Liver (tissue), 9 donors: ENCODE data around the gene FRAS1. TPM values are rescaled to one million over a fixed set of nuclear protein-coding genes. Genes with fewer than 3 reads are reported as not detected.
A peak's percentile ranks its signal among the peaks of the same experiment; 100 is the strongest.

ENCODE experiments used
- DNase-seq: peaks from one replicate; pipeline ENCODE4 v3.0.0-alpha.2; 2017; ENCODE audit warnings: low spot score
- H3K27ac ChIP-seq, 2 donors: one replicate each; pipeline ENCODE4 v1.7.0; 2013; ENCODE audit warnings: inconsistent platforms in 2 of 2, low read length in 2 of 2, control low read depth in 1 of 2, low read depth in 1 of 2, mild to moderate bottlenecking in 1 of 2
- H3K27me3 ChIP-seq, 4 donors: one replicate each; pipeline versions ENCODE4 v1.6.1 to v1.7.0; 2013; ENCODE audit warnings: low read length in 3 of 4, inconsistent platforms in 1 of 4, mild to moderate bottlenecking in 1 of 4, moderate library complexity in 1 of 4; ENCODE audit not compliant: control insufficient read depth in 4 of 4, insufficient read depth in 4 of 4
- H3K36me3 ChIP-seq, 4 donors: one replicate each; pipeline versions ENCODE4 v1.6.1 to v1.7.0; 2013; ENCODE audit warnings: low read length in 3 of 4, mild to moderate bottlenecking in 3 of 4, low read depth in 1 of 4, moderate library complexity in 1 of 4; ENCODE audit not compliant: control insufficient read depth in 4 of 4, insufficient read depth in 3 of 4
- H3K4me1 ChIP-seq, 4 donors: one replicate each; pipeline versions ENCODE4 v1.6.1 to v1.7.0; 2013; ENCODE audit warnings: low read length in 3 of 4, mild to moderate bottlenecking in 3 of 4, moderate library complexity in 1 of 4; ENCODE audit not compliant: control insufficient read depth in 4 of 4, insufficient read depth in 4 of 4
- H3K4me3 ChIP-seq, 3 donors: one replicate each; pipeline versions ENCODE4 v1.6.1 to v1.7.0; 2013; ENCODE audit warnings: low read length in 3 of 3, control low read depth in 1 of 3, low read depth in 1 of 3, mild to moderate bottlenecking in 1 of 3
- H3K9ac ChIP-seq, 2 donors: one replicate each; pipeline ENCODE4 v1.7.0; 2013; ENCODE audit warnings: low read length in 2 of 2, mild to moderate bottlenecking in 2 of 2, moderate library complexity in 2 of 2, control low read depth in 1 of 2, low read depth in 1 of 2
- H3K9me3 ChIP-seq, 4 donors: one replicate each; pipeline versions ENCODE4 v1.6.1 to v1.7.0; 2013; ENCODE audit warnings: low read length in 3 of 4; ENCODE audit not compliant: control insufficient read depth in 4 of 4
- EGR1 ChIP-seq, 2 donors: IDR thresholded peaks; 2 replicates each; pipeline ENCODE4 v1.6.1; 2016 to 2018; ENCODE audit warnings: antibody characterized with exemption in 2 of 2, low read depth in 2 of 2
- FOXA1 ChIP-seq: IDR thresholded peaks from 2 replicates; pipeline ENCODE4 v1.6.1; 2016; ENCODE audit warnings: antibody characterized with exemption
- FOXA2 ChIP-seq: IDR thresholded peaks from 2 replicates; pipeline ENCODE4 v1.6.1; 2016; ENCODE audit warnings: antibody characterized with exemption
- GABPA ChIP-seq, 2 donors: IDR thresholded peaks in 1 of 2; conservative IDR thresholded peaks in 1 of 2; 2 replicates each; pipeline ENCODE4 v1.6.1; 2016; ENCODE audit warnings: antibody characterized with exemption in 2 of 2, mild to moderate bottlenecking in 1 of 2, moderate library complexity in 1 of 2
- HNF4A ChIP-seq, 2 donors: conservative IDR thresholded peaks; 2 replicates each; pipeline ENCODE4 v1.6.1; 2016; ENCODE audit warnings: antibody characterized with exemption in 2 of 2, mild to moderate bottlenecking in 2 of 2
- HNF4G ChIP-seq: IDR thresholded peaks from 2 replicates; pipeline ENCODE4 v1.6.1; 2016; ENCODE audit warnings: antibody characterized with exemption
- JUND ChIP-seq, 2 donors: IDR thresholded peaks; 2 replicates each; pipeline ENCODE4 v1.6.1; 2016; ENCODE audit warnings: antibody characterized with exemption in 2 of 2
- NR2F2 ChIP-seq: IDR thresholded peaks from 2 replicates; pipeline ENCODE4 v1.6.1; 2016; ENCODE audit warnings: antibody characterized with exemption
- RAD21 ChIP-seq, 2 donors: IDR thresholded peaks; 2 replicates each; pipeline ENCODE4 v1.6.1; 2016; ENCODE audit warnings: antibody characterized with exemption in 2 of 2, mild to moderate bottlenecking in 2 of 2
- RXRA ChIP-seq, 2 donors: IDR thresholded peaks; 2 replicates each; pipeline ENCODE4 v1.6.1; 2017 to 2018; ENCODE audit warnings: antibody characterized with exemption in 2 of 2, mild to moderate bottlenecking in 1 of 2
- SP1 ChIP-seq: IDR thresholded peaks from 2 replicates; pipeline ENCODE4 v1.6.1; 2018; ENCODE audit warnings: antibody characterized with exemption, mild to moderate bottlenecking
- TAF1 ChIP-seq: conservative IDR thresholded peaks from 2 replicates; pipeline ENCODE4 v1.6.1; 2016; ENCODE audit warnings: antibody characterized with exemption, mild to moderate bottlenecking
- YY1 ChIP-seq: IDR thresholded peaks from 2 replicates; pipeline ENCODE4 v1.6.1; 2016; ENCODE audit warnings: antibody characterized with exemption, mild to moderate bottlenecking
- WGBS: extraction: QIAGEN DNeasy Blood & Tissue Kit; methylation state at CpG from one replicate; pipeline ENCODE4 v1.1.7; 2013; 5-methylcytosine and 5-hydroxymethylcytosine counted together
- polyA plus RNA-seq, 2 donors: library from polyadenylated mRNA; stranded (reverse) in 1 of 2; unstranded in 1 of 2; fragments of 200-250 nt in 1 of 2; fragments of >200 nt in 1 of 2; fragmentation: Nextera tagmentation in 1 of 2; extraction: Ambion mirVana in 1 of 2; gene quantifications; one replicate each; pipeline versions ENCODE4 v1.2.1 to v1.2.3, GENCODE V29; 2013 to 2015
- total RNA-seq, 2 donors: library from RNA; depleted of rRNA; stranded (reverse); fragments of >200 nt; gene quantifications; one replicate each; pipeline ENCODE4 v1.2.3, GENCODE V29; 2014
- TF ChIP-seq, protein P1 (sequence below): IDR thresholded peaks from 2 replicates; pipeline ENCODE4 v1.6.1; 2016; ENCODE audit warnings: antibody characterized with exemption
- TF ChIP-seq, protein P2 (sequence below): IDR thresholded peaks from 2 replicates; pipeline ENCODE4 v1.6.1; 2016; ENCODE audit warnings: antibody characterized with exemption
- TF ChIP-seq, protein P3 (sequence below): fragments of 150-350 bp; IDR thresholded peaks from 2 replicates; pipeline ENCODE4 v1.5.1; 2017; ENCODE audit warnings: improper control_type of control experiment, low read depth, low read length; ENCODE audit not compliant: missing input control
- donor health status: healthy.
- donor health status: healthy.
- donor health status: healthy.
- donor health status: healthy.
- donor health status: healthy.

Gene FRAS1
- total and polyA plus RNA-seq, 4 donors = 0.08 to 6.0 (median 1.1) TPM

DNA sequence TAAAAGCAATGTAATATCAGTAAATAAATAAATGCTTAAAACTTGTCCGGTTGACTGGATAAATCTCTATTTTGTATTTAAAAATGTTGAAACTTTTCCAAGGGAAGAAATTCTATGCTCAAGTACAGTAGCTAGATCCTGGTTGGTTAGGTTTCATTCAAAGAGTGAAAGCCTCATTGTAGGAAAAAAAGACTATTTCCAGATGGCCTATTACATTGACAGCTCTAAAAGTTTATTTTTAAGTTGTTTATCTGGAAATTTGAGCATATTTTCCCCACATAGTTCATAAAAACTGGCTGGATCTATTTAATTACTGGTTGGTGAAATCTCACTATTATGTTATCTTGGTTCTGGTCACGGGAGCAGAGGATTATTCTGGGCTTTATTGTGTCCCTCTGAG is 38.0 kb downstream of the FRAS1 start:
- H3K27me3 ChIP-seq = no peaks in the 10 kb centered on the region
- WGBS = 86% methylated on average over 2 of the region's 2 CpGs
- no peak for TF ChIP-seq JUND (IDR thresholded peaks at IDR 0.05)
- TF ChIP-seq TAF1 = no peak
- TF ChIP-seq RAD21 (IDR thresholded peaks at IDR 0.05) = no peak
- TF ChIP-seq YY1 = no peak
- TF ChIP-seq, protein P1, sequence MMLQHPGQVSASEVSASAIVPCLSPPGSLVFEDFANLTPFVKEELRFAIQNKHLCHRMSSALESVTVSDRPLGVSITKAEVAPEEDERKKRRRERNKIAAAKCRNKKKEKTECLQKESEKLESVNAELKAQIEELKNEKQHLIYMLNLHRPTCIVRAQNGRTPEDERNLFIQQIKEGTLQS = no peak
- no peak for TF ChIP-seq SP1
- no peak for TF ChIP-seq HNF4A (conservative IDR thresholded peaks at IDR 0.05)
- TF ChIP-seq NR2F2 = no peak
- no peak for TF ChIP-seq FOXA1
- TF ChIP-seq EGR1 (IDR thresholded peaks at IDR 0.05; ENCODE audit: low read depth in 2 of 2) = no peak
- no peaks in the 10 kb centered on the region for H3K9me3 ChIP-seq
- no peaks in the 10 kb centered on the region for H3K4me1 ChIP-seq
- no peak overlapping the region for H3K9ac ChIP-seq
- H3K36me3 ChIP-seq = no peaks in the 10 kb centered on the region
- no peak overlapping the region for H3K4me3 ChIP-seq
- no peak for DNase-seq
- no peak overlapping the region for H3K27ac ChIP-seq

DNA sequence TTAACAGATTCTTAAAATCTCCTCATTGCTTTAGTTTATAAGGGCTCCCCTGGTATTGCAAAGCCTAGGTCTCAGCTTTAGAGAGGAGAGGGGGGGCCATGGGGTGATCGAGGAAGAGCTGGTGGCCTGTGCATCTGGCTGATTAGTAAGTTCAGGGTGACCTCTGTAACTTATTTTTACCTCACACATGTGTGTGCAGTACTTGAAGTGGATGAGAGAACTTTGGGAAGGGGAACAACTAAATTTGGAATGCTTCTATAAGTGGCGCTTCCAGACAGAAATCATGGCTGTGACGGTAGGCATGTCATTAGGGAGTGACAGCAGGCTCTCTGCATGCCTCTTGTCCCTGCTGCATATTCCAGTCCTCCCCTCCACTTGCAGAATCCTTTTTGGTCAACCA is 41.9 kb downstream of the FRAS1 start:
- Histone ChIP-seq H3K9ac (no peak overlapping the region), H3K27ac (no peak overlapping the region), H3K36me3 (no peaks in the 10 kb centered on the region), H3K9me3 (no peaks in the 10 kb centered on the region), H3K4me3 (no peak overlapping the region), H3K27me3 (no peaks in the 10 kb centered on the region), H3K4me1 (no peaks in the 10 kb centered on the region)
- 83% methylated on average over 3 of the region's 3 CpGs for WGBS
- TF ChIP-seq GABPA (IDR thresholded peaks at IDR 0.05 in 1 of 2, conservative IDR thresholded peaks at IDR 0.05 in 1 of 2) = no peak
- TF ChIP-seq, protein P2, sequence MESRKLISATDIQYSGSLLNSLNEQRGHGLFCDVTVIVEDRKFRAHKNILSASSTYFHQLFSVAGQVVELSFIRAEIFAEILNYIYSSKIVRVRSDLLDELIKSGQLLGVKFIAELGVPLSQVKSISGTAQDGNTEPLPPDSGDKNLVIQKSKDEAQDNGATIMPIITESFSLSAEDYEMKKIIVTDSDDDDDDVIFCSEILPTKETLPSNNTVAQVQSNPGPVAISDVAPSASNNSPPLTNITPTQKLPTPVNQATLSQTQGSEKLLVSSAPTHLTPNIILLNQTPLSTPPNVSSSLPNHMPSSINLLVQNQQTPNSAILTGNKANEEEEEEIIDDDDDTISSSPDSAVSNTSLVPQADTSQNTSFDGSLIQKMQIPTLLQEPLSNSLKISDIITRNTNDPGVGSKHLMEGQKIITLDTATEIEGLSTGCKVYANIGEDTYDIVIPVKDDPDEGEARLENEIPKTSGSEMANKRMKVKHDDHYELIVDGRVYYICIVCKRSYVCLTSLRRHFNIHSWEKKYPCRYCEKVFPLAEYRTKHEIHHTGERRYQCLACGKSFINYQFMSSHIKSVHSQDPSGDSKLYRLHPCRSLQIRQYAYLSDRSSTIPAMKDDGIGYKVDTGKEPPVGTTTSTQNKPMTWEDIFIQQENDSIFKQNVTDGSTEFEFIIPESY = no peak
- TF ChIP-seq, protein P3, sequence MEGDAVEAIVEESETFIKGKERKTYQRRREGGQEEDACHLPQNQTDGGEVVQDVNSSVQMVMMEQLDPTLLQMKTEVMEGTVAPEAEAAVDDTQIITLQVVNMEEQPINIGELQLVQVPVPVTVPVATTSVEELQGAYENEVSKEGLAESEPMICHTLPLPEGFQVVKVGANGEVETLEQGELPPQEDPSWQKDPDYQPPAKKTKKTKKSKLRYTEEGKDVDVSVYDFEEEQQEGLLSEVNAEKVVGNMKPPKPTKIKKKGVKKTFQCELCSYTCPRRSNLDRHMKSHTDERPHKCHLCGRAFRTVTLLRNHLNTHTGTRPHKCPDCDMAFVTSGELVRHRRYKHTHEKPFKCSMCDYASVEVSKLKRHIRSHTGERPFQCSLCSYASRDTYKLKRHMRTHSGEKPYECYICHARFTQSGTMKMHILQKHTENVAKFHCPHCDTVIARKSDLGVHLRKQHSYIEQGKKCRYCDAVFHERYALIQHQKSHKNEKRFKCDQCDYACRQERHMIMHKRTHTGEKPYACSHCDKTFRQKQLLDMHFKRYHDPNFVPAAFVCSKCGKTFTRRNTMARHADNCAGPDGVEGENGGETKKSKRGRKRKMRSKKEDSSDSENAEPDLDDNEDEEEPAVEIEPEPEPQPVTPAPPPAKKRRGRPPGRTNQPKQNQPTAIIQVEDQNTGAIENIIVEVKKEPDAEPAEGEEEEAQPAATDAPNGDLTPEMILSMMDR = no peak
- no peak for TF ChIP-seq HNF4G
- no peak for TF ChIP-seq RAD21 (IDR thresholded peaks at IDR 0.05)
- TF ChIP-seq SP1 = no peak
- TF ChIP-seq TAF1 = no peak
- TF ChIP-seq NR2F2 = no peak
- no peak for DNase-seq

DNA sequence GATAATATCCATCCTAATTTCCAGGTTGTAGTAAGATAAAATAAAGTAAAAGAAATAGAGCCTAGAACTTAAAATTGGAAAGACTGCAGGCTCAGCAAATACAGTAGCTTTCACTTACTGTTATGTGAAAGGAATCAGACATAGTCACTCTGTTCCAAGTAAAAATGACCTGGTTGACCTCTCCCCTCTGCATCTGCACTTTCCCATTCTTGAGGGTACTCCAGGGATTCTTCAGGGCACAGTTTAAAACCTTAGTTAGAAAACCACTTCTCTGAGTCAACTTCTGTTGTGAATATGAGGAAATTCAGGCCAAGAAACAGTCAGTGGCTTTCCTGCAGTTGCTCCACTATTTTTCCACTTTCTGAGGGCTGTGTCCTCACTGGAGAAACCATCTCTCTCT is 42.9 kb downstream of the FRAS1 start:
- H3K27ac ChIP-seq = no peak overlapping the region
- no peak for DNase-seq
- TF ChIP-seq NR2F2 (peak; percentile 89), RXRA (IDR thresholded peaks at IDR 0.05) (no peak), FOXA2 (no peak), HNF4A (conservative IDR thresholded peaks at IDR 0.05) (no peak), SP1 (no peak), EGR1 (IDR thresholded peaks at IDR 0.05; ENCODE audit: low read depth in 2 of 2) (no peak)
- TF ChIP-seq, protein P2 = no peak
- no peaks in the 10 kb centered on the region for H3K9me3 ChIP-seq
- H3K4me3 ChIP-seq = no peak overlapping the region
- no peaks in the 10 kb centered on the region for H3K4me1 ChIP-seq
- no peaks in the 10 kb centered on the region for H3K27me3 ChIP-seq
- H3K36me3 ChIP-seq = no peaks in the 10 kb centered on the region
- H3K9ac ChIP-seq = no peak overlapping the region
